HEK293 (cell line): ENCODE data around the gene SREK1.

Source experiments
- CTCF ChIA-PET: fragments of 350-600 bp; formaldehyde crosslinking; extraction: SDS; loops from one replicate; lab custom pipeline; 2021; ENCODE audit warnings: antibody characterized with exemption; lab: Yijun Ruan, JAX
- POLR2A ChIA-PET: fragments of 300-600 bp; formaldehyde crosslinking; extraction: SDS; loops from one replicate; lab custom pipeline; 2020; ENCODE audit warnings: antibody characterized with exemption, inconsistent platforms; lab: Yijun Ruan, JAX
- H3K27ac ChIP-seq: fragments of 200-500 bp; sonication (Bioruptor generic); 2 replicates; pipeline ENCODE4 v1.5.1; 2014; ENCODE audit warnings: low read depth, low read length, control low read depth, inconsistent platforms; ENCODE audit errors: extremely low read depth
- H3K36me3 ChIP-seq, 2 experiments: fragments of 200-500 bp in 1 of 2; sonication (Bioruptor generic) in 1 of 2; 1 replicate in 1 of 2; 2 replicates in 1 of 2; pipeline ENCODE4 v1.5.1; 2014 to 2017; ENCODE audit warnings: inconsistent platforms in 2 of 2, low read length in 2 of 2; ENCODE audit not compliant: control insufficient read depth in 2 of 2, insufficient read depth in 1 of 2
- H3K4me1 ChIP-seq: fragments of 200-500 bp; sonication (Bioruptor generic); 2 replicates; pipeline ENCODE4 v1.5.1; 2014; ENCODE audit warnings: mild to moderate bottlenecking, low read length, inconsistent platforms; ENCODE audit not compliant: control insufficient read depth, insufficient read depth
- H3K4me3 ChIP-seq: 2 replicates; pipeline ENCODE4 v1.5.1; 2011; ENCODE audit warnings: low read depth, mild to moderate bottlenecking, control low read depth, low read length, moderate library complexity
- H3K9me3 ChIP-seq: fragments of 200-500 bp; sonication (Bioruptor generic); 2 replicates; pipeline ENCODE4 v1.5.1; 2014; ENCODE audit warnings: low read depth, low read length, inconsistent platforms; ENCODE audit not compliant: control insufficient read depth, insufficient read depth
- GLIS2 ChIP-seq: fragments of 450-650 bp; formaldehyde crosslinking; IDR thresholded peaks from 2 replicates; pipeline ENCODE4 v1.5.1; 2016; ENCODE audit warnings: missing biosample characterization, missing genetic modification characterization
- HOXA7 ChIP-seq: sonication (generic); formaldehyde crosslinking; IDR thresholded peaks from 2 replicates; pipeline ENCODE4 v1.8.1; 2022; ENCODE audit warnings: missing genetic modification reagents, borderline replicate concordance
- KLF10 ChIP-seq: fragments of 450-650 bp; IDR thresholded peaks from 2 replicates; pipeline ENCODE4 v1.5.1; 2018; ENCODE audit warnings: missing biosample characterization, mild to moderate bottlenecking, missing genetic modification characterization
- SP3 ChIP-seq: fragments of 450-650 bp; formaldehyde crosslinking; IDR thresholded peaks from 2 replicates; pipeline ENCODE4 v1.5.1; 2016; ENCODE audit warnings: missing biosample characterization, missing genetic modification characterization
- SP7 ChIP-seq: fragments of 450-650 bp; formaldehyde crosslinking; IDR thresholded peaks from 2 replicates; pipeline ENCODE4 v1.5.1; 2016; ENCODE audit warnings: missing biosample characterization, missing genetic modification characterization
- TCF7L2 ChIP-seq: IDR thresholded peaks from 2 replicates; pipeline ENCODE4 v1.6.1; 2011; ENCODE audit warnings: low read depth, mild to moderate bottlenecking, inconsistent platforms, low read length, moderate library complexity, borderline replicate concordance
- TRIM28 ChIP-seq: IDR thresholded peaks from 2 replicates; pipeline ENCODE4 v1.6.1; 2011; ENCODE audit warnings: low read length, control low read depth, borderline replicate concordance
- ZBTB20 ChIP-seq: fragments of 450-650 bp; formaldehyde crosslinking; IDR thresholded peaks from 2 replicates; pipeline ENCODE4 v1.5.1; 2016; ENCODE audit warnings: missing biosample characterization, missing genetic modification characterization
- ZBTB21 ChIP-seq: fragments of 450-650 bp; formaldehyde crosslinking; IDR thresholded peaks from 2 replicates; pipeline ENCODE4 v1.5.1; 2017; ENCODE audit warnings: missing biosample characterization, missing genetic modification characterization
- ZEB2 ChIP-seq: fragments of 450-650 bp; formaldehyde crosslinking; IDR thresholded peaks from 2 replicates; pipeline ENCODE4 v1.5.1; 2016; ENCODE audit warnings: missing biosample characterization, missing genetic modification characterization
- ZFP69B ChIP-seq: fragments of 450-650 bp; formaldehyde crosslinking; IDR thresholded peaks from 2 replicates; pipeline ENCODE4 v1.5.1; 2016; ENCODE audit warnings: missing biosample characterization, missing genetic modification characterization
- ZNF10 ChIP-seq: fragments of 450-650 bp; formaldehyde crosslinking; IDR thresholded peaks from 2 replicates; pipeline ENCODE4 v1.5.1; 2017; ENCODE audit warnings: missing biosample characterization, missing genetic modification characterization
- ZNF114 ChIP-seq: fragments of 450-650 bp; formaldehyde crosslinking; IDR thresholded peaks from 2 replicates; pipeline ENCODE4 v1.5.0; 2017; ENCODE audit warnings: missing biosample characterization, missing genetic modification characterization
- ZNF138 ChIP-seq: fragments of 450-650 bp; formaldehyde crosslinking; IDR thresholded peaks from 2 replicates; pipeline ENCODE4 v1.5.1; 2016; ENCODE audit warnings: missing biosample characterization, missing genetic modification characterization, borderline replicate concordance
- ZNF174 ChIP-seq: fragments of 450-650 bp; formaldehyde crosslinking; IDR thresholded peaks from 2 replicates; pipeline ENCODE4 v1.5.0; 2017; ENCODE audit warnings: missing biosample characterization, mild to moderate bottlenecking, missing genetic modification characterization
- ZNF184 ChIP-seq: fragments of 450-650 bp; IDR thresholded peaks from 2 replicates; pipeline ENCODE4 v1.5.1; 2018; ENCODE audit warnings: missing biosample characterization, mild to moderate bottlenecking, missing genetic modification characterization
- ZNF239 ChIP-seq: fragments of 450-650 bp; formaldehyde crosslinking; IDR thresholded peaks from 2 replicates; pipeline ENCODE4 v1.5.1; 2016; ENCODE audit warnings: missing biosample characterization, missing genetic modification characterization
- ZNF26 ChIP-seq: fragments of 450-650 bp; formaldehyde crosslinking; IDR thresholded peaks from 2 replicates; pipeline ENCODE4 v1.5.1; 2016; ENCODE audit warnings: missing biosample characterization, missing genetic modification characterization
- ZNF311 ChIP-seq: fragments of 450-650 bp; formaldehyde crosslinking; IDR thresholded peaks from 2 replicates; pipeline ENCODE4 v1.5.1; 2017; ENCODE audit warnings: missing biosample characterization, missing genetic modification characterization, borderline replicate concordance
- ZNF404 ChIP-seq: fragments of 450-650 bp; formaldehyde crosslinking; IDR thresholded peaks from 2 replicates; pipeline ENCODE4 v1.5.1; 2017; ENCODE audit warnings: missing biosample characterization, missing genetic modification characterization
- ZNF423 ChIP-seq: fragments of 450-650 bp; formaldehyde crosslinking; IDR thresholded peaks from 2 replicates; pipeline ENCODE4 v1.5.1; 2016; ENCODE audit warnings: missing biosample characterization, missing genetic modification characterization
- ZNF501 ChIP-seq: fragments of 450-650 bp; formaldehyde crosslinking; IDR thresholded peaks from 2 replicates; pipeline ENCODE4 v1.5.1; 2016; ENCODE audit warnings: missing biosample characterization, missing genetic modification characterization
- ZNF510 ChIP-seq: fragments of 450-650 bp; formaldehyde crosslinking; IDR thresholded peaks from 2 replicates; pipeline ENCODE4 v1.5.1; 2018; ENCODE audit warnings: mild to moderate bottlenecking, missing genetic modification characterization, missing biosample characterization; ENCODE audit not compliant: insufficient replicate concordance
- ZNF521 ChIP-seq: fragments of 450-650 bp; formaldehyde crosslinking; IDR thresholded peaks from 2 replicates; pipeline ENCODE4 v1.5.1; 2017; ENCODE audit warnings: missing biosample characterization, mild to moderate bottlenecking, missing genetic modification characterization
- ZNF560 ChIP-seq: fragments of 450-650 bp; formaldehyde crosslinking; IDR thresholded peaks from 2 replicates; pipeline ENCODE4 v1.5.1; 2017; ENCODE audit warnings: missing biosample characterization, missing genetic modification characterization, borderline replicate concordance
- ZNF660 ChIP-seq: fragments of 450-650 bp; IDR thresholded peaks from 2 replicates; pipeline ENCODE4 v1.5.1; 2018; ENCODE audit warnings: missing biosample characterization, mild to moderate bottlenecking, missing genetic modification characterization
- ZNF704 ChIP-seq: fragments of 450-650 bp; formaldehyde crosslinking; IDR thresholded peaks from 2 replicates; pipeline ENCODE4 v1.5.1; 2016; ENCODE audit warnings: missing biosample characterization, missing genetic modification characterization
- ZNF707 ChIP-seq: fragments of 450-650 bp; formaldehyde crosslinking; IDR thresholded peaks from 2 replicates; pipeline ENCODE4 v1.5.1; 2016; ENCODE audit warnings: missing biosample characterization, missing genetic modification characterization
- ZNF830 ChIP-seq: fragments of 450-650 bp; IDR thresholded peaks from 2 replicates; pipeline ENCODE4 v1.5.0; 2018; ENCODE audit warnings: missing biosample characterization, missing genetic modification characterization, low read depth, mild to moderate bottlenecking, moderate library complexity

Gene SREK1

GRCh38 chr5:66224773-66225553, 80.9 kb downstream of the SREK1 start:
- CTCF ChIA-PET, result interaction anchor here (1.1 kb wide), 1 partner anchor 81 kb away, joined by 3 read pairs; no protein-coding TSS in a partner anchor
- no peaks in the 10 kb centered on the region for H3K36me3 ChIP-seq
- POLR2A ChIA-PET, result no interaction called here
- H3K4me3 ChIP-seq, result no peak overlapping the region
- H3K4me1 ChIP-seq, result no peaks in the 10 kb centered on the region
- TF ChIP-seq TCF7L2 (no peak), ZEB2 (no peak), ZNF184 (tag by site-specific recombination) (no peak), ZNF404 (tag by site-specific recombination) (no peak), ZBTB21 (tag by site-specific recombination) (no peak), ZFP69B (tag by site-specific recombination) (no peak), ZNF114 (tag by site-specific recombination) (no peak), TRIM28 (no peak), ZNF138 (tag by site-specific recombination) (no peak), ZNF26 (tag by site-specific recombination) (no peak), ZNF660 (tag by site-specific recombination) (no peak), ZNF423 (tag by site-specific recombination) (no peak), ZNF521 (tag by site-specific recombination) (no peak), ZBTB20 (tag by site-specific recombination) (no peak), ZNF311 (tag by site-specific recombination) (no peak), ZNF239 (tag by site-specific recombination) (no peak), GLIS2 (tag by site-specific recombination) (no peak)
- H3K9me3 ChIP-seq, result no peaks in the 10 kb centered on the region
- no peak overlapping the region for H3K27ac ChIP-seq

GRCh38 chr5:66230551-66230950, 86.5 kb downstream of the SREK1 start:
- CTCF ChIA-PET, result interaction anchor here (0.7 kb wide), 1 partner anchor 76 kb away, joined by 4 read pairs; no protein-coding TSS in a partner anchor
- H3K4me3 ChIP-seq, result no peak overlapping the region
- no peaks in the 10 kb centered on the region for H3K9me3 ChIP-seq
- no peak for TF ChIP-seq ZNF10 (tag by site-specific recombination)
- no peak for TF ChIP-seq ZNF174 (tag by site-specific recombination)
- TF ChIP-seq ZNF830 (tag by site-specific recombination), result no peak
- H3K4me1 ChIP-seq, result no peaks in the 10 kb centered on the region
- POLR2A ChIA-PET, result interaction anchor here (0.6 kb wide), 1 partner anchor 21 kb away, joined by 6 read pairs; no protein-coding TSS in a partner anchor
- H3K36me3 ChIP-seq, result no peaks in the 10 kb centered on the region
- no peak overlapping the region for H3K27ac ChIP-seq

- H3K36me3 ChIP-seq, result no peaks in the 10 kb centered on the region
- H3K4me1 ChIP-seq, result no peaks in the 10 kb centered on the region
- H3K4me3 ChIP-seq, result no peak overlapping the region
- no peaks in the 10 kb centered on the region for H3K9me3 ChIP-seq
- TF ChIP-seq GLIS2 (tag by site-specific recombination) (no peak), ZNF560 (no peak), SP3 (tag by site-specific recombination) (no peak), ZNF510 (tag by site-specific recombination) (no peak), SP7 (tag by site-specific recombination) (no peak), HOXA7 (CRISPR knock-in tag) (no peak), KLF10 (tag by site-specific recombination) (no peak), ZNF501 (tag by site-specific recombination) (no peak), ZNF704 (no peak), ZNF707 (tag by site-specific recombination) (no peak)
- ChIA-PET CTCF (interaction anchor here (0.6 to 1.1 kb wide), 2 partner anchors 58 to 60 kb away, joined by 3 to 4 read pairs; no protein-coding TSS in a partner anchor), POLR2A (interaction anchor here (0.6 kb wide), 1 partner anchor 158 kb away, joined by 4 read pairs; no protein-coding TSS in a partner anchor)
- no peak overlapping the region for H3K27ac ChIP-seq
Observed at GRCh38 chr5:66231508-66231907, 87.4 kb downstream of the SREK1 start.
